Activated naive CD8-positive, alpha-beta T cell (primary cell): ENCODE results near the gene LRP5.

Experiments used
- H3K27ac Mint-ChIP-seq: one replicate; pipeline ENCODE4 v1.8.0; 2021; ENCODE audit warnings: mixed read lengths
- H3K27me3 Mint-ChIP-seq: one replicate; pipeline ENCODE4 v1.8.0; 2021; ENCODE audit warnings: mixed read lengths
- H3K36me3 Mint-ChIP-seq: one replicate; pipeline ENCODE4 v1.8.0; 2021; ENCODE audit warnings: mixed read lengths
- H3K4me1 Mint-ChIP-seq: one replicate; pipeline ENCODE4 v1.8.0; 2021; ENCODE audit warnings: low read depth, mixed read lengths
- H3K4me3 Mint-ChIP-seq: one replicate; pipeline ENCODE4 v1.8.0; 2021; ENCODE audit warnings: mild to moderate bottlenecking, mixed read lengths
- H3K9me3 Mint-ChIP-seq: one replicate; pipeline ENCODE4 v1.8.0; 2021; ENCODE audit warnings: low read depth, mixed read lengths

Gene LRP5

DNA sequence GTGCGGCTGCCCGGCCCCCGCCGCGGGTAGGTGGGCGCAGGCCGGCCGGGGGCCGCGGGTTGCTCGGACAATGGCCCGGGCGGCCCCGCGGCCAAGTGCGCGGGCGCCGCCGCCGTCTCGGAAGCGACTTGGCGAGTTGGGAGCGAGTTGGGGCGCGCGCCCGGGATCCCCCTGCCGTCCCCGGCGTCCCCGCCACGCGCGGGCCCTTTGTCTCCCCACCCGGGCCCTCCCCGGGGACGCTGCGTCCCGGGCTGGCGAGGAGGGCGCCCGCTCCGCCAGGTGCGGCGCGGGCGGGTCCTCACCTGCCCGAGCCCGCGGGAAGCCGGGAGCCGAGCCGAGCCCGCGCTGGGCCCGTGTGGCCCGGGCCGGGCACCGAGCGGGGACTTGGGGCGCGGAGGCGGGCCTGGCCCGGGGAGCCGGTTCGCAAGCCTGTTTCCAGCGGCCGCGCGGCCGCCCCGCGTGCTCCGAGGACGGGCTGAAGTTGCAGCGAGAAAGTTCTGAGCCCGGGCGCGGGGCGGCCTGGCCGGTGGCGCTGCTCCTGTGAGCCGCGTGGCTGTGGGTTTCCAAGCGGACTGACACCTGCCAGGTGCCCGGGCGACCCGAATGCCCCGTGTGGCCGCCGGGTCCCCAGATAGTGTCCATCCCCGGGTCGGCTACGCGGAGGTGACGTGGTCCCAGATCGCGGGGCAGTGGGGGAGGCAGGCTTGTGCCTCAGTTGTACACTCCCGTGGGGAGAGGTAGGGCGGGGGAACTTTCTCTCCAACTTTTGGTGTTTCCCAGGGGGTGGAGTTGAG, 586 bp downstream of the LRP5 start:
- no peaks in the 10 kb centered on the region for H3K27me3 Mint-ChIP-seq
- H3K27ac Mint-ChIP-seq: peak overlapping the region; percentile 68
- H3K36me3 Mint-ChIP-seq: no peaks in the 10 kb centered on the region
- H3K9me3 Mint-ChIP-seq: no peaks in the 10 kb centered on the region
- peaks cover 15% of the 10 kb centered on the region for H3K4me1 Mint-ChIP-seq
- peak overlapping the region; percentile 88 for H3K4me3 Mint-ChIP-seq

- Mint-ChIP-seq H3K4me3 (peak overlapping the region; percentile 88), H3K36me3 (no peaks in the 10 kb centered on the region), H3K27ac (peak overlapping the region; percentile 68), H3K27me3 (no peaks in the 10 kb centered on the region), H3K4me1 (peaks cover 15% of the 10 kb centered on the region), H3K9me3 (no peaks in the 10 kb centered on the region)
These were observed 1.3 kb downstream of the LRP5 start for GRCh38 chr11:68313574-68314202.

GRCh38 chr11:68314203-68315170, 2.1 kb downstream of the LRP5 start:
- H3K36me3 Mint-ChIP-seq: no peaks in the 10 kb centered on the region
- H3K27me3 Mint-ChIP-seq: no peaks in the 10 kb centered on the region
- H3K27ac Mint-ChIP-seq: no peak overlapping the region
- H3K4me1 Mint-ChIP-seq: peaks cover 15% of the 10 kb centered on the region
- H3K9me3 Mint-ChIP-seq: no peaks in the 10 kb centered on the region
- H3K4me3 Mint-ChIP-seq: peak overlapping the region; percentile 88

GRCh38 chr11:68315171-68315920, 3.0 kb downstream of the LRP5 start:
- peak overlapping the region; percentile 30 for H3K4me3 Mint-ChIP-seq
- peaks cover 15% of the 10 kb centered on the region for H3K4me1 Mint-ChIP-seq
- H3K27ac Mint-ChIP-seq: no peak overlapping the region
- H3K9me3 Mint-ChIP-seq: no peaks in the 10 kb centered on the region
- H3K36me3 Mint-ChIP-seq: no peaks in the 10 kb centered on the region
- H3K27me3 Mint-ChIP-seq: no peaks in the 10 kb centered on the region

- Mint-ChIP-seq H3K9me3 (no peaks in the 10 kb centered on the region), H3K4me3 (no peak overlapping the region), H3K27me3 (no peaks in the 10 kb centered on the region), H3K4me1 (peaks cover 15% of the 10 kb centered on the region), H3K36me3 (no peaks in the 10 kb centered on the region), H3K27ac (no peak overlapping the region)
These were observed 4.9 kb downstream of the LRP5 start for GRCh38 chr11:68317147-68317785.

- Mint-ChIP-seq H3K4me1 (no peaks in the 10 kb centered on the region), H3K9me3 (no peaks in the 10 kb centered on the region), H3K27ac (no peak overlapping the region), H3K27me3 (no peaks in the 10 kb centered on the region), H3K36me3 (no peaks in the 10 kb centered on the region), H3K4me3 (no peak overlapping the region)
These were observed 9.1 kb downstream of the LRP5 start for GRCh38 chr11:68321293-68322051.

DNA sequence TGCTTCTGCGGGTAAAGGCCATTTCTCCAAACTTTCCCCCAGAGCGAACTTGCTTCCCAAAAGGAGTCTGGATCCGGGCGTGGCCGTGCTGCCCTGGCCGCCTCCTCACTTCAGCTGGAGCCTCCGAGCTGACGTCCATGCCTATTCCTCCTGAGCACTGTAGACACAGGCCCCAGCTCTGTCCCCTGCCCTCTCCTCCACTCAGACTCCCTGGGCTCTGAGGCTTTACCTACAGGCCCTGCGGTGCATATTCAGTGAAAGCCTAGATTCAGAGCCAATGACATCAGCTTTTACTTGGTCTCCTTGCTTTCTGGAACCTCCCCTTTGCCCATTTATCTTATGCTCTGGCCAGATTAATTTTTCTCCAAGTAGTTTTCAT, 9.7 kb downstream of the LRP5 start:
- Mint-ChIP-seq H3K4me1 (no peaks in the 10 kb centered on the region), H3K9me3 (no peaks in the 10 kb centered on the region), H3K27me3 (no peaks in the 10 kb centered on the region), H3K36me3 (no peaks in the 10 kb centered on the region), H3K4me3 (no peak overlapping the region), H3K27ac (no peak overlapping the region)

DNA sequence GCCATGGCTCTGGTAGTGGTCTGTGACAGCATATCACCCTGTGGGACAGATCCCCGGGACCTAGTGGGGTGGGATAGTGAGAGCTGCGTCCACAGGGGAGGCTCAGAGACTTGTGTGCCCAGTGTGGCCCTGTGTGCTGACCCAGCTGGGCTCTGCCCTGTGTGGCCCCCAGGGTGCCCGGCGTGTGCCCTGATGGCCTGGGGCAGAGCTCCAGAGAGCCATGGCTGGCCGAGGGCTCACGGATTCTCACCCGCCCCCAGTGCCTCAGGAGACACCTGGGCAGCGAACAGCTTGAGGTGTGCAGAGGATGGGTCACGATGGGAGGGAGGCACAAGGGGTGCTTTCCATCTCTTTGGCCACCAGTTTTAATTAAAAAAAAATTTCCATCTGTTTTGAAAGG, 11.8 kb downstream of the LRP5 start:
- peaks cover 20% of the 10 kb centered on the region for H3K4me1 Mint-ChIP-seq
- no peaks in the 10 kb centered on the region for H3K27me3 Mint-ChIP-seq
- H3K27ac Mint-ChIP-seq: no peak overlapping the region
- no peak overlapping the region for H3K4me3 Mint-ChIP-seq
- no peaks in the 10 kb centered on the region for H3K9me3 Mint-ChIP-seq
- H3K36me3 Mint-ChIP-seq: no peaks in the 10 kb centered on the region

DNA sequence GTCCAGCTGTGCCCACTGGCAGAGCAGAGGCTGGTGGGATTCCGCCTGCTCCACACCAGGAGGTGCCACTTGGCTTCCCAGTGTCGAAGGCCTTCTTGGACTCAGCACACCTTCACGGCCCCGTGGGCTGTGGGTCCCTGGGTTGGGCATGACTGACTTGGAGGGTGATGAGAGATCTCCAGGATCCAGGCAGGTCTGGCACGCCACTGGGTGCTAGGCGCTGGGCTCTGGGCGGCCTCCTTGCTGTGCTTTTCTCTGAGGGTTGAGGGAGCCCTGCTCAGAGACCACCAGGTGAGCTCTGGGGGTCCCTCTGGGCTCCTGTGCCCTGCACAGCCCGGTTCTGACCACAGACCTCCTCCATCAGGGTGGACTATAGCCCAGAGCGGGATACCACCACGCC, 12.3 kb downstream of the LRP5 start:
- Mint-ChIP-seq H3K4me1 (peaks cover 23% of the 10 kb centered on the region), H3K4me3 (no peak overlapping the region), H3K27ac (no peak overlapping the region), H3K36me3 (no peaks in the 10 kb centered on the region), H3K9me3 (no peaks in the 10 kb centered on the region), H3K27me3 (no peaks in the 10 kb centered on the region)

DNA sequence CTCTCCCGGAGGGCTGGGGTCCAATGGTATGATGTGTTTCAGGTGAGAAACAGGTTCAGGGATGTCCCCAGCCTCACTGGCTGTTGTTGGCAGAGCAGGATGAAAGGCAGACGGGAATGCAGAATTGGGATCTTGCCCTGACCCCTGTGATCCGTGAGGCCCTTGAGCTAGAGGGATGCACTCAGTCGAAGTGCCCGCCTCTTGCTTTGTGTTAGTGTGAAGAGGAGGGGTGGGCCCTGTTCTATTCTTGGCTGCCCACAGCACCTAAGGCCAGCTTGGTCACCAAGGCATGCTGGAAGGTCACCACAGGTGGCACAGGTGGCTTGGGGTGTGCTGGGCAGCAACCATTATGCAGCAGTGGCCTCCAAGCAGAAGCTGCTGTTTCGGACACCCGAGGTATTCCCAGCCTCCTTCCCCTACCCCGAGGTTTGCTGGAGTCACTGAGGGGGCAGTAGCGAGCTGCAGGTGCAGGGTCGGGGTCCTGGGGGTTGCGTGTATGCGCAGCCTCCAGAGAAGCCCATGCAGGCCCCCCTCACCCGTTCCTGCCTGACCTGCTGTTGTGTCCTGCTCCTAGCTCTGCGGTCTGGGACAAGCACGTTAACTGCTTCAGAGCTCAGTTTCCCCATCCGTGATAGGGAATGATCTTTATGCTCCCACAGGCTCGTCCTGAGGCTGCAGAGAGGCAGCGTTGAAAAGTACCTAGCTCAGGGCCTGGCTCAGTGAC, 13.0 kb downstream of the LRP5 start:
- H3K4me3 Mint-ChIP-seq: no peak overlapping the region
- H3K4me1 Mint-ChIP-seq: peaks cover 29% of the 10 kb centered on the region
- no peaks in the 10 kb centered on the region for H3K9me3 Mint-ChIP-seq
- H3K36me3 Mint-ChIP-seq: no peaks in the 10 kb centered on the region
- H3K27ac Mint-ChIP-seq: no peak overlapping the region
- H3K27me3 Mint-ChIP-seq: no peaks in the 10 kb centered on the region

DNA sequence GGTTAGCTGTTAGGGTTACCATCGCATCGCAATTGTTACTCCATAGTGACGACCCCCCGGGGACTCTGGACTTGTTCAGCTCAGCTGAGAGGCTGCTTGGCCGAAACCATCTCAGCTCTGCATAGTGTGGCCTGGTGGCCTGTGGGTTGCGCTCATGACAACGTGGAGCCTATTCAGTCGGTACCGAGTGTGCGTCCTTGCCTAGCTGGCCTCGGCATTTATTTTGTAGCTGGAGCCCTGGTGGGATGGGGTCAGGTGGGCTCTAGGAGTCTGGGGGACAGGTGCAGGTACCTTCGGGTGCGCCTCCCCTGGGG, 13.5 kb downstream of the LRP5 start:
- peaks cover 35% of the 10 kb centered on the region for H3K4me1 Mint-ChIP-seq
- H3K27me3 Mint-ChIP-seq: no peaks in the 10 kb centered on the region
- no peaks in the 10 kb centered on the region for H3K9me3 Mint-ChIP-seq
- no peak overlapping the region for H3K27ac Mint-ChIP-seq
- H3K36me3 Mint-ChIP-seq: no peaks in the 10 kb centered on the region
- H3K4me3 Mint-ChIP-seq: no peak overlapping the region

DNA sequence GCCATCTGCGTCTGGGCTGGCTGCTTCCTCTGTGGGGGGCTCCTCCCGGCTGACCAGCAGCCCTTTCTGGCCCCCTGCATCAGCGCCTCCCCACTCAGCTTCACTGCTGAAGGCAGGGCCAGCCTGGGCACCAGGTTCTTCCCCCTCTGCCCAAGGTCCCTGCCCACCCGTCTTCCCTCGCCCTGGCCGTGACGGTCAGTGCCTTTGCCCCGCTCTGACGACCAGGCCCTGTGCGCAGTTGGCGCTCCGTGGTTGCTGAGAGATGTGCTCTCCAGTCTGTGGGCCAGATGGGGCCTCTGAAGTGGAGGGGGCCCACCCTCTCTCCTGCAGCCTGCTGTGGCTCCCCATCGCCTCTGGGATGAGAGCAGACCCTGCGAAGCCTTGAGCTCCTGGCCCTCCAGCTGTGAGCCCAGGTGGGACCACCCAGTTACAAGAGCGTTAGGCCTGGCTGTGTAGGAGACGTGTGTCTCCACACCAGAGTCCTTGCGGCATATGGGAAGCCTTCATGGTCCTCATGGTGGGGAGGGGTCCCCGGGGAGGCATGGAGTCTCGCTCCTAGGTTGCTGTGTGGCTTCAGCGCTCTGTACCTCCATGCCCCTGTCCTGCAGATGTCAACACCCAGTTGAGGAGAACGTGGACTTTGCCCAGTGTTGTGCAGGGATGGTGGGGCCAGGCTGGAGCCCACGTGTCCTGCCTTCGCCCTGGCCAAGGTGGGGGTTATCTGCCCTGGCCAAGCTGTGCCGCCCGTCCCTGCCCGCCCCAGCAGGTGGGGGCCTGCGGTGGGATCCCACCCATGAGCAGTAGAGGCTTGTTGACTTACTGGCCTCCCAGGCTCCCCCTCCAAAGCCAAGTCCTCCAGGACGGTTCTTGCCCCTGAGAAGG, 14.2 kb downstream of the LRP5 start:
- Mint-ChIP-seq H3K4me1 (peaks cover 42% of the 10 kb centered on the region), H3K36me3 (no peaks in the 10 kb centered on the region), H3K27ac (no peak overlapping the region), H3K9me3 (no peaks in the 10 kb centered on the region), H3K4me3 (no peak overlapping the region), H3K27me3 (no peaks in the 10 kb centered on the region)
